SK-N-SH treated with all-trans-retinoic acid at 6 μM for 48 hours (cell line): Measurements from ENCODE around the gene PPP2R2C.

Experiments
- ATAC-seq: fragments of 200-7000 bp; cut with Tn5 transposase; 3 replicates; pipeline ENCODE4 v1.9.1; 2020; ENCODE audit warnings: mild to moderate bottlenecking, moderate library complexity
- ARNTL ChIP-seq: fragments of 450-650 bp; formaldehyde crosslinking; IDR thresholded peaks from 2 replicates; pipeline ENCODE4 v1.5.0; 2020; ENCODE audit warnings: low read depth, mild to moderate bottlenecking, moderate library complexity, borderline replicate concordance
- BACH2 ChIP-seq: fragments of 250-450 bp; sonication (Bioruptor Pico); IDR thresholded peaks from 2 replicates; pipeline ENCODE4 v1.9.0; 2021; ENCODE audit warnings: mild to moderate bottlenecking, borderline replicate concordance
- CSDC2 ChIP-seq: fragments of 250-450 bp; sonication (Bioruptor Pico); IDR thresholded peaks from 2 replicates; pipeline ENCODE4 v1.5.0; 2020; ENCODE audit warnings: mild to moderate bottlenecking, moderate library complexity
- CSRNP3 ChIP-seq: fragments of 250-450 bp; sonication (Bioruptor Pico); IDR thresholded peaks from 2 replicates; pipeline ENCODE4 v1.5.1; 2021; ENCODE audit warnings: mild to moderate bottlenecking, moderate library complexity
- ESRRG ChIP-seq: fragments of 250-450 bp; sonication (Bioruptor Pico); IDR thresholded peaks from 2 replicates; pipeline ENCODE4 v1.6.1; 2021; ENCODE audit warnings: mild to moderate bottlenecking
- ISL1 ChIP-seq: fragments of 250-450 bp; sonication (Bioruptor Pico); IDR thresholded peaks from 2 replicates; pipeline ENCODE4 v2.1.2; 2022; ENCODE audit warnings: mild to moderate bottlenecking, moderate library complexity
- OSR1 ChIP-seq: fragments of 250-450 bp; sonication (Bioruptor Pico); IDR thresholded peaks from 2 replicates; pipeline ENCODE4 v1.8.0; 2022; ENCODE audit warnings: moderate library complexity, mild to moderate bottlenecking, inconsistent platforms
- PATZ1 ChIP-seq: fragments of 250-450 bp; sonication (Bioruptor Pico); IDR thresholded peaks from 2 replicates; pipeline ENCODE4 v1.8.0; 2020; ENCODE audit warnings: mild to moderate bottlenecking, moderate library complexity, borderline replicate concordance
- PPARA ChIP-seq: fragments of 250-450 bp; sonication (Bioruptor Pico); IDR thresholded peaks from 2 replicates; pipeline ENCODE4 v1.5.0; 2020; ENCODE audit warnings: mild to moderate bottlenecking, borderline replicate concordance
- RARB ChIP-seq: fragments of 250-450 bp; sonication (Bioruptor Pico); IDR thresholded peaks from 2 replicates; pipeline ENCODE4 v1.8.0; 2021; ENCODE audit warnings: mild to moderate bottlenecking, moderate library complexity
- SNAI2 ChIP-seq: fragments of 250-450 bp; sonication (Bioruptor Pico); IDR thresholded peaks from 2 replicates; pipeline ENCODE4 v1.5.0; 2020; ENCODE audit warnings: mild to moderate bottlenecking, moderate library complexity
- TCF4 ChIP-seq: fragments of 250-450 bp; sonication (Bioruptor Pico); IDR thresholded peaks from 2 replicates; pipeline ENCODE4 v1.8.0; 2021; ENCODE audit warnings: mild to moderate bottlenecking, moderate library complexity, borderline replicate concordance
- TOX ChIP-seq: fragments of 250-450 bp; sonication (Bioruptor Pico); IDR thresholded peaks from 2 replicates; pipeline ENCODE4 v1.8.0; 2021; ENCODE audit warnings: mild to moderate bottlenecking, moderate library complexity, borderline replicate concordance
- ZC3H10 ChIP-seq: fragments of 250-450 bp; sonication (Bioruptor Pico); IDR thresholded peaks from 2 replicates; pipeline ENCODE4 v1.5.1; 2021; ENCODE audit warnings: mild to moderate bottlenecking, moderate library complexity
- ZFP3 ChIP-seq: fragments of 250-450 bp; sonication (Bioruptor Pico); IDR thresholded peaks from 2 replicates; pipeline ENCODE4 v1.5.0; 2020; ENCODE audit warnings: mild to moderate bottlenecking, moderate library complexity
- ZFP30 ChIP-seq: fragments of 450-650 bp; formaldehyde crosslinking; IDR thresholded peaks from 2 replicates; pipeline ENCODE4 v1.5.0; 2022; ENCODE audit warnings: mild to moderate bottlenecking, moderate library complexity
- ZNF565 ChIP-seq: fragments of 450-650 bp; formaldehyde crosslinking; conservative IDR thresholded peaks from 2 replicates; pipeline ENCODE4 v1.5.0; 2020; ENCODE audit warnings: low read depth, mild to moderate bottlenecking, moderate library complexity
- ZNF70 ChIP-seq: fragments of 450-650 bp; formaldehyde crosslinking; IDR thresholded peaks from 2 replicates; pipeline ENCODE4 v1.5.0; 2020; ENCODE audit warnings: mild to moderate bottlenecking, moderate library complexity
- ZNF8 ChIP-seq: fragments of 450-650 bp; formaldehyde crosslinking; IDR thresholded peaks from 2 replicates; pipeline ENCODE4 v1.5.0; 2020; ENCODE audit warnings: mild to moderate bottlenecking, moderate library complexity
- TF ChIP-seq, protein P1 (sequence below): fragments of 250-450 bp; sonication (Bioruptor Pico); IDR thresholded peaks from 2 replicates; pipeline ENCODE4 v1.8.0; 2021; ENCODE audit warnings: low read depth, mild to moderate bottlenecking, moderate library complexity, borderline replicate concordance
- TF ChIP-seq, protein P2 (sequence below): fragments of 250-450 bp; sonication (Bioruptor Pico); IDR thresholded peaks from 2 replicates; pipeline ENCODE4 v1.5.1; 2020; ENCODE audit warnings: low read depth, mild to moderate bottlenecking, moderate library complexity
- TF ChIP-seq, protein P3 (sequence below): fragments of 250-450 bp; sonication (Bioruptor Pico); IDR thresholded peaks from 2 replicates; pipeline ENCODE4 v1.5.0; 2020; ENCODE audit warnings: mild to moderate bottlenecking, moderate library complexity

Gene PPP2R2C

DNA sequence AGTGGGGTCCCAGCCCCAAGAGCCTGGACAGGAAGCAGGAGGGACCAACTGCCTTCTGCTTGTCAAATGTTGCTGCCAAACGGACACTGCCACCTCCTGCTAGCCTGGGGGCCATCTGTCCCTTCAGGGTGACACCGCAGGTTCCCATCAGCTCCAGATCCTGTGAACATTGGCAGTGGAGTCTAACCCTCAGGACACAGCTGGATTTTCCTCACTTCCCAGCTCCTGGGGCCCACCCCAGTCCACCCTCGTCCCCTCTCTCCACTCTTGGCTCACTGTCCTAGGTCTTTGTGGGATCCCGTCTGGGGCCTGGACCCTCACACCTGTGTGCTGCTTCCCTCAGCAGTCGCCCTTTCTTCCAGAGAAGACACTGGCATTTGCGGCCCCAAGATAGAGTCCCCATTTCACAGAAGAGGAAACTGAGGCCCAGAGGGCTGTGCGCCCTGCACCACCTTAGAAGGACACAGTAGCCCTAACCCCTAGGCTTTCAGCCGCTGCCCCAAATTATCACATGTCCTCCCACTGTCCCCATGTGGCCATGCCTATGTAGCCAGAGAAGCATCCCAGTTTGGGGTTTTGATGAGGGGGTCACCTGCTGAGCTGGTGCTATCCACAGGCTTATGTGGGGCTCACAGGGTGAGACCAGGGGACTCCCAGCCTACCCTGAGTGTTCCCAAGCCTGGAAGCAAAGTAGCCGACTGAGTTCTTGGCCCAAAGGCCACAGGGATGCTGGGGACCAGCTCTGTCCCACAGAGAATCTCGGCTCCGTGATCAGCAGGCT lies 20.1 kb downstream of the PPP2R2C start:
- TF ChIP-seq OSR1 (no peak), ZNF565 (CRISPR knock-in tag) (no peak), ESRRG (CRISPR knock-in tag) (no peak), SNAI2 (CRISPR knock-in tag) (no peak), PATZ1 (CRISPR knock-in tag) (no peak), BACH2 (CRISPR knock-in tag) (no peak), ZNF70 (CRISPR knock-in tag) (no peak), RARB (CRISPR knock-in tag) (no peak), ISL1 (CRISPR knock-in tag) (no peak)
- TF ChIP-seq, protein P1, sequence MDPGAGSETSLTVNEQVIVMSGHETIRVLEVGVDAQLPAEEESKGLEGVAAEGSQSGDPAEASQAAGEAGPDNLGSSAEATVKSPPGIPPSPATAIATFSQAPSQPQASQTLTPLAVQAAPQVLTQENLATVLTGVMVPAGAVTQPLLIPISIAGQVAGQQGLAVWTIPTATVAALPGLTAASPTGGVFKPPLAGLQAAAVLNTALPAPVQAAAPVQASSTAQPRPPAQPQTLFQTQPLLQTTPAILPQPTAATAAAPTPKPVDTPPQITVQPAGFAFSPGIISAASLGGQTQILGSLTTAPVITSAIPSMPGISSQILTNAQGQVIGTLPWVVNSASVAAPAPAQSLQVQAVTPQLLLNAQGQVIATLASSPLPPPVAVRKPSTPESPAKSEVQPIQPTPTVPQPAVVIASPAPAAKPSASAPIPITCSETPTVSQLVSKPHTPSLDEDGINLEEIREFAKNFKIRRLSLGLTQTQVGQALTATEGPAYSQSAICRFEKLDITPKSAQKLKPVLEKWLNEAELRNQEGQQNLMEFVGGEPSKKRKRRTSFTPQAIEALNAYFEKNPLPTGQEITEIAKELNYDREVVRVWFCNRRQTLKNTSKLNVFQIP (CRISPR knock-in tag) = no peak
- TF ChIP-seq, protein P2, sequence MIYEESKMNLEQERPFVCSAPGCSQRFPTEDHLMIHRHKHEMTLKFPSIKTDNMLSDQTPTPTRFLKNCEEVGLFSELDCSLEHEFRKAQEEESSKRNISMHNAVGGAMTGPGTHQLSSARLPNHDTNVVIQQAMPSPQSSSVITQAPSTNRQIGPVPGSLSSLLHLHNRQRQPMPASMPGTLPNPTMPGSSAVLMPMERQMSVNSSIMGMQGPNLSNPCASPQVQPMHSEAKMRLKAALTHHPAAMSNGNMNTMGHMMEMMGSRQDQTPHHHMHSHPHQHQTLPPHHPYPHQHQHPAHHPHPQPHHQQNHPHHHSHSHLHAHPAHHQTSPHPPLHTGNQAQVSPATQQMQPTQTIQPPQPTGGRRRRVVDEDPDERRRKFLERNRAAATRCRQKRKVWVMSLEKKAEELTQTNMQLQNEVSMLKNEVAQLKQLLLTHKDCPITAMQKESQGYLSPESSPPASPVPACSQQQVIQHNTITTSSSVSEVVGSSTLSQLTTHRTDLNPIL (CRISPR knock-in tag) = no peak

GRCh38 chr4:6451309-6451708 lies 21.1 kb downstream of the PPP2R2C start:
- no peak for TF ChIP-seq CSDC2 (CRISPR knock-in tag)
- TF ChIP-seq BACH2 (CRISPR knock-in tag) = no peak
- no peak for TF ChIP-seq CSRNP3 (CRISPR knock-in tag)
- TF ChIP-seq ZFP3 = no peak
- ATAC-seq = no peak

More for the DNA sequence above, 20.1 kb downstream of the PPP2R2C start:
- no peak for ATAC-seq

DNA sequence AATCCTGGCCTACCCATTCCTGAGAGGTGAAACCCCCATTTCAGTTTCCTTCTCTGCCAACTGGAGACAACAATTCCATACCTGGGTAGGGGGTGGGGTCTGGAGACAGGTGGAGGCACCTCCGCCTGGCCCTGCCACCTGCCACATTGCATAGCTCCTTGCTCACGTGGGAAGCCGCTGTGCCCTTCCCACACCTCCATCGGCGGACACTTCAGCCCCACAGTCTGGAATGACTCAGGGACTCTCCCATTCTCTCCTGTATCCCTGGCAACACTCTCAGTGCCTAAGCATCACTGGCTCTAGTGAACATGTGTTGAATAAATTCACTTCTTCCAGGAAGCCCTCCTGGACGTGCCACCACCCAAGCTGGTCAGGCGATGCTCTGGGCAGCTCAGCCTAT lies 21.7 kb downstream of the PPP2R2C start:
- no peak for TF ChIP-seq RARB (CRISPR knock-in tag)
- TF ChIP-seq ZC3H10 = no peak
- TF ChIP-seq TCF4 (CRISPR knock-in tag) = no peak
- no peak for TF ChIP-seq PPARA (CRISPR knock-in tag)
- TF ChIP-seq, protein P2 (CRISPR knock-in tag) = no peak
- TF ChIP-seq, protein P3, sequence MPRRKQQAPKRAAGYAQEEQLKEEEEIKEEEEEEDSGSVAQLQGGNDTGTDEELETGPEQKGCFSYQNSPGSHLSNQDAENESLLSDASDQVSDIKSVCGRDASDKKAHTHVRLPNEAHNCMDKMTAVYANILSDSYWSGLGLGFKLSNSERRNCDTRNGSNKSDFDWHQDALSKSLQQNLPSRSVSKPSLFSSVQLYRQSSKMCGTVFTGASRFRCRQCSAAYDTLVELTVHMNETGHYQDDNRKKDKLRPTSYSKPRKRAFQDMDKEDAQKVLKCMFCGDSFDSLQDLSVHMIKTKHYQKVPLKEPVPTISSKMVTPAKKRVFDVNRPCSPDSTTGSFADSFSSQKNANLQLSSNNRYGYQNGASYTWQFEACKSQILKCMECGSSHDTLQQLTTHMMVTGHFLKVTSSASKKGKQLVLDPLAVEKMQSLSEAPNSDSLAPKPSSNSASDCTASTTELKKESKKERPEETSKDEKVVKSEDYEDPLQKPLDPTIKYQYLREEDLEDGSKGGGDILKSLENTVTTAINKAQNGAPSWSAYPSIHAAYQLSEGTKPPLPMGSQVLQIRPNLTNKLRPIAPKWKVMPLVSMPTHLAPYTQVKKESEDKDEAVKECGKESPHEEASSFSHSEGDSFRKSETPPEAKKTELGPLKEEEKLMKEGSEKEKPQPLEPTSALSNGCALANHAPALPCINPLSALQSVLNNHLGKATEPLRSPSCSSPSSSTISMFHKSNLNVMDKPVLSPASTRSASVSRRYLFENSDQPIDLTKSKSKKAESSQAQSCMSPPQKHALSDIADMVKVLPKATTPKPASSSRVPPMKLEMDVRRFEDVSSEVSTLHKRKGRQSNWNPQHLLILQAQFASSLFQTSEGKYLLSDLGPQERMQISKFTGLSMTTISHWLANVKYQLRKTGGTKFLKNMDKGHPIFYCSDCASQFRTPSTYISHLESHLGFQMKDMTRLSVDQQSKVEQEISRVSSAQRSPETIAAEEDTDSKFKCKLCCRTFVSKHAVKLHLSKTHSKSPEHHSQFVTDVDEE (CRISPR knock-in tag) = no peak
- no peak for TF ChIP-seq ZNF565 (CRISPR knock-in tag)
- no peak for TF ChIP-seq SNAI2 (CRISPR knock-in tag)
- no peak for TF ChIP-seq ARNTL (CRISPR knock-in tag)
- TF ChIP-seq ZFP3 = no peak
- TF ChIP-seq ISL1 (CRISPR knock-in tag) = no peak
- no peak for TF ChIP-seq ESRRG (CRISPR knock-in tag)
- no peak for TF ChIP-seq TOX (CRISPR knock-in tag)
- TF ChIP-seq ZFP30 = no peak
- TF ChIP-seq ZNF8 (CRISPR knock-in tag) = no peak
- TF ChIP-seq BACH2 (CRISPR knock-in tag) = no peak
- ATAC-seq = no peak
